GM21619 (cell line): ENCODE data around the gene CFAP92.

Experiments
- ATAC-seq: cut with Tn5 transposase; IDR thresholded peaks from one replicate; pipeline ENCODE4 v1.9.1; 2021; ENCODE audit not compliant: unreplicated experiment

Gene CFAP92

DNA sequence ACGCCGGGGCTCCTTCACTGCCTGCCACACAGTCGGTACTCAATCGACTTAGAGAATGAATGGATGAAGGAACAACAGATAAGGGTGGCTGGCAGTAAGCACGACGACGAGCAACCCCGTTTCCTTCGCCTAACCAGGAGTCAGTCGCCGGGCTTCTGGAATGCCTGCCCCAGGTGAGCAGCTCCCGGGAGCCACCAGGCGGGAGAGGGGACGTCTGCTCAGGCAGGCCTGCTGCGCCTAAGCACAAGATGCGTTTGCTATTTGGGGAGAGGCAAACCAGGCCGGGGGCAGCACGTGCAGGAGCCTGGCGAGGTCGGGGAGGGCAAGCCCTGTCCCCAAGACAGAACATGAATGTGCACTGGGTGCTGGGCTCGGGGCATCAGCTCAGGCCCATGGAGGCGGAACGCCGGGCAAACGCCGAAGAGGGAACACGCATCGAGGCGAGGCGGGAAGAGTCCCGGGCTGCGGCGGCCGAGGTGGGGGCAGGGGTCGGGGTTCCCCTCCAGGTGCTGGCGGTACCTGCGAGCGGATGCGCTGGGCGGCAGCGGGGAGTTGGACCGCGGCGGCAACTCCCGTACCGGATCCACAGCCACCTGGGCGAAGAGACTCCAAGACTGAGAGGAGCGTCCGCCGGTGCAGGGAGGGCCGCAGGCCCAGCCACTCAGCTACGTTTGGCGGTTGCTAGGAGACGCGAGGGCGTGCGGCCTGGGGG, at the start of gene CFAP92:
Gene CFAP92 (minus strand): TSS at position 616 of the 712 bp plus-strand sequence. CDS start 772 bp downstream, outside the sequence.
- peak; percentile 88 for ATAC-seq

- no peak for ATAC-seq
These were observed 46.9 kb upstream of the CFAP92 start for GRCh38 chr3:129040579-129041300.

DNA sequence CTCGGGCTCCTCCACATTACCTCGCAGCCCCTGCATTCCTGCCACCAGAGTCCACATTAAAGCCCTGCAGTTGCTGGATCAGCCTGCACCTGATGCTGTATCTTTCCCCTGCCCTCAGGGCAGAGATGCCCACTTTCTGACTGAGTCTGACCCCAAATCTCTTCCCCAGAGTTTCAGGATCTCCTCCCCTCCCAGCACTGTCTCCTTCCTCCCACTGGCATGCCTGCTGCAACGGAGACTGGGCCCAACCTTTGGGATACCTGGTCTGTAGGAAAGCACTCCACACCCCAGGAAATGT, 46.1 kb upstream of the CFAP92 start:
- no peak for ATAC-seq

GRCh38 chr3:129039271-129040038, 45.6 kb upstream of the CFAP92 start:
- no peak for ATAC-seq

GRCh38 chr3:129038121-129038855, 44.4 kb upstream of the CFAP92 start:
- no peak for ATAC-seq

GRCh38 chr3:129037093-129037419, 43.2 kb upstream of the CFAP92 start:
- ATAC-seq: no peak

- no peak for ATAC-seq
These were observed 42.6 kb upstream of the CFAP92 start for GRCh38 chr3:129036222-129037092.

- ATAC-seq: no peak
These were observed 41.7 kb upstream of the CFAP92 start for GRCh38 chr3:129035360-129036221.

- no peak for ATAC-seq
These were observed 40.8 kb upstream of the CFAP92 start for GRCh38 chr3:129034642-129035041.

DNA sequence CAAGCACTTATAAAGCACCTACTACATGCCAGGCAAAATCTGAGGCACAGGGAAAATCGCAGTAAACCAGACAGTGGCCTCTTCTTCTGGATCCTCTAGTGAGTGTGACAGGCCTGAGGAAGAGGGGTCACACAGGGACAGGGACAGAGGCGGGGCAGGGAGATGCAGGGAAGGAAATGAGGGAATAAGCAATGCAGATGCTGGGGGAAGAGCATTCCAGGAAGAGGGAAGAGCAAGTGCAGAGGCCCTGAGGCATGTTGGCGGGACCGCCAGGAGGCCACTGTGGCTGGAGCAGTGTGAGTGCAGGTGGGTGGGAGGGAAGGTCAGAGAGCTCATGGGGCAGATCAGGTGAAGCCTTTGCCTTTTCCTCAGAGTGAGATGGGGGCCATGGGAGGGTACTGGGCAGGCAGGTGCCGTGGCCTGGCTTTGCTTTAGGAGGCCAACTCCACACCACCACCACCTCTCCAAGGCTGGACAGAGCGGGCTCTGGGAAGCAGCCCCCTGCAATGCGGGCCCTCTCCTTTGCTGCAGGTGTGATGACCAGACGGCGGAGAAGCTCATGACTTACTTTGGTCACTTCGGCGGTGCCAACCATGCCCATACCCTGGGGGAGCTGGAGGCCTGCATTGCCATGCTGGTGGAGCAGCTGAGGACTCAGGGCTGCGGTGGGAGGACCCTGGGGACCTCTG, 39.9 kb upstream of the CFAP92 start:
- ATAC-seq: no peak

DNA sequence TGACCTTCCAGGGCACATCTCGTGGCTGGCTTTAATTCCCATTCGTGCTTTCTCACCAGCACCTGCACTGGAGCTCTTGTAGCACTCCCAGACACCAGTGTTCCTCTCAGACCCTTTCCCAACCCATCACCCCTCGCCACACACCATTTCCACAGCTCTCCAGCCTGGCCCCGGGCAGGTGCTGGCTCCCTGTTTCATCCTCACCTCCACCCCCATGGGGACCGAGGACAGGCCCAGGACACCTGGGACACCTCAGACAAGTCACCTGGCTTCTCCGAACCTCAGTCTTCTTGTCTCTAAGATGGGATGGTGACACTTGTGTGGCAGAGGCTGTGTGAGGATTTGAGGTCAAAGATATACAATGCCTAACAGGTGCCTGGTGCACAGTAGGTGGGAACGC, 39.3 kb upstream of the CFAP92 start:
- ATAC-seq: no peak

GRCh38 chr3:129032716-129033115, 38.8 kb upstream of the CFAP92 start:
- ATAC-seq: no peak

GRCh38 chr3:129031476-129032215, 37.8 kb upstream of the CFAP92 start:
- no peak for ATAC-seq

GRCh38 chr3:129030611-129031010, 36.7 kb upstream of the CFAP92 start:
- no peak for ATAC-seq

GRCh38 chr3:129028866-129029265, 35.0 kb upstream of the CFAP92 start:
- no peak for ATAC-seq

- ATAC-seq: no peak
These were observed 33.6 kb upstream of the CFAP92 start for GRCh38 chr3:129027544-129027880.

GRCh38 chr3:129026728-129027543, 33.1 kb upstream of the CFAP92 start:
- ATAC-seq: peak; percentile 99
